HEK293 (cell line): ENCODE data around the gene MYH6.

Experiments used
- CTCF ChIA-PET: fragments of 350-600 bp; formaldehyde crosslinking; extraction: SDS; loops from one replicate; lab custom pipeline; 2021; ENCODE audit warnings: antibody characterized with exemption; lab: Yijun Ruan, JAX
- POLR2A ChIA-PET: fragments of 300-600 bp; formaldehyde crosslinking; extraction: SDS; loops from one replicate; lab custom pipeline; 2020; ENCODE audit warnings: antibody characterized with exemption, inconsistent platforms; lab: Yijun Ruan, JAX
- H3K27ac ChIP-seq: fragments of 200-500 bp; sonication (Bioruptor generic); 2 replicates; pipeline ENCODE4 v1.5.1; 2014; ENCODE audit warnings: low read depth, low read length, control low read depth, inconsistent platforms; ENCODE audit errors: extremely low read depth
- H3K36me3 ChIP-seq, 2 experiments: fragments of 200-500 bp in 1 of 2; sonication (Bioruptor generic) in 1 of 2; 1 replicate in 1 of 2; 2 replicates in 1 of 2; pipeline ENCODE4 v1.5.1; 2014 to 2017; ENCODE audit warnings: inconsistent platforms in 2 of 2, low read length in 2 of 2; ENCODE audit not compliant: control insufficient read depth in 2 of 2, insufficient read depth in 1 of 2
- H3K4me1 ChIP-seq: fragments of 200-500 bp; sonication (Bioruptor generic); 2 replicates; pipeline ENCODE4 v1.5.1; 2014; ENCODE audit warnings: mild to moderate bottlenecking, low read length, inconsistent platforms; ENCODE audit not compliant: control insufficient read depth, insufficient read depth
- H3K4me3 ChIP-seq: 2 replicates; pipeline ENCODE4 v1.5.1; 2011; ENCODE audit warnings: low read depth, mild to moderate bottlenecking, control low read depth, low read length, moderate library complexity
- H3K9me3 ChIP-seq: fragments of 200-500 bp; sonication (Bioruptor generic); 2 replicates; pipeline ENCODE4 v1.5.1; 2014; ENCODE audit warnings: low read depth, low read length, inconsistent platforms; ENCODE audit not compliant: control insufficient read depth, insufficient read depth
- PRDM1 ChIP-seq: fragments of 450-650 bp; formaldehyde crosslinking; IDR thresholded peaks from 2 replicates; pipeline ENCODE4; 2016; ENCODE audit warnings: missing biosample characterization, missing genetic modification characterization
- REST ChIP-seq: fragments of 450-650 bp; formaldehyde crosslinking; IDR thresholded peaks from 2 replicates; pipeline ENCODE4 v1.5.1; 2016; ENCODE audit warnings: missing biosample characterization, missing genetic modification characterization
- TSHZ1 ChIP-seq: fragments of 450-650 bp; formaldehyde crosslinking; IDR thresholded peaks from 2 replicates; pipeline ENCODE4 v1.5.1; 2016; ENCODE audit warnings: missing biosample characterization, missing genetic modification characterization, borderline replicate concordance
- ZBTB49 ChIP-seq: fragments of 450-650 bp; formaldehyde crosslinking; IDR thresholded peaks from 2 replicates; pipeline ENCODE4 v1.5.1; 2016; ENCODE audit warnings: missing biosample characterization, missing genetic modification characterization, low read depth
- ZFP3 ChIP-seq: fragments of 450-650 bp; formaldehyde crosslinking; IDR thresholded peaks from 2 replicates; pipeline ENCODE4 v1.5.1; 2016; ENCODE audit warnings: low read depth, missing biosample characterization, missing genetic modification characterization
- ZNF221 ChIP-seq: fragments of 450-650 bp; formaldehyde crosslinking; IDR thresholded peaks from 2 replicates; pipeline ENCODE4 v1.5.1; 2017; ENCODE audit warnings: missing biosample characterization, missing genetic modification characterization, borderline replicate concordance
- ZNF248 ChIP-seq: fragments of 450-650 bp; formaldehyde crosslinking; IDR thresholded peaks from 2 replicates; pipeline ENCODE4 v1.5.1; 2017; ENCODE audit warnings: missing biosample characterization, missing genetic modification characterization
- ZNF26 ChIP-seq: fragments of 450-650 bp; formaldehyde crosslinking; IDR thresholded peaks from 2 replicates; pipeline ENCODE4 v1.5.1; 2016; ENCODE audit warnings: missing biosample characterization, missing genetic modification characterization
- ZNF426 ChIP-seq: fragments of 450-650 bp; formaldehyde crosslinking; IDR thresholded peaks from 2 replicates; pipeline ENCODE4 v1.5.1; 2017; ENCODE audit warnings: missing biosample characterization, missing genetic modification characterization, mild to moderate bottlenecking, inconsistent platforms, moderate library complexity
- ZNF433 ChIP-seq: fragments of 450-650 bp; formaldehyde crosslinking; IDR thresholded peaks from 2 replicates; pipeline ENCODE4 v1.5.1; 2016; ENCODE audit warnings: missing biosample characterization, missing genetic modification characterization, low read depth
- ZNF518A ChIP-seq: fragments of 450-650 bp; formaldehyde crosslinking; conservative IDR thresholded peaks from 2 replicates; pipeline ENCODE4 v1.5.1; 2016; ENCODE audit warnings: low read depth, missing biosample characterization, missing genetic modification characterization
- ZNF571 ChIP-seq: fragments of 450-650 bp; formaldehyde crosslinking; IDR thresholded peaks from 2 replicates; pipeline ENCODE4 v1.5.0; 2017; ENCODE audit warnings: missing biosample characterization, missing genetic modification characterization
- ZNF596 ChIP-seq: fragments of 450-650 bp; IDR thresholded peaks from 2 replicates; pipeline ENCODE4 v1.5.0; 2018; ENCODE audit warnings: missing biosample characterization, mild to moderate bottlenecking, missing genetic modification characterization, moderate library complexity
- ZNF610 ChIP-seq: fragments of 450-650 bp; formaldehyde crosslinking; IDR thresholded peaks from 2 replicates; pipeline ENCODE4 v1.5.1; 2016; ENCODE audit warnings: missing biosample characterization, missing genetic modification characterization, borderline replicate concordance
- ZNF626 ChIP-seq: fragments of 450-650 bp; sonication (Bioruptor Pico); formaldehyde crosslinking; IDR thresholded peaks from 2 replicates; pipeline ENCODE4 v1.5.1; 2018; ENCODE audit warnings: missing biosample characterization, missing genetic modification characterization, inconsistent platforms
- ZNF701 ChIP-seq: fragments of 450-650 bp; formaldehyde crosslinking; IDR thresholded peaks from 2 replicates; pipeline ENCODE4 v1.5.1; 2016; ENCODE audit warnings: missing biosample characterization, missing genetic modification characterization
- ZNF707 ChIP-seq: fragments of 450-650 bp; formaldehyde crosslinking; IDR thresholded peaks from 2 replicates; pipeline ENCODE4 v1.5.1; 2016; ENCODE audit warnings: missing biosample characterization, missing genetic modification characterization
- ZNF776 ChIP-seq: fragments of 450-650 bp; formaldehyde crosslinking; IDR thresholded peaks from 2 replicates; pipeline ENCODE4 v1.5.0; 2017; ENCODE audit warnings: missing biosample characterization, missing genetic modification characterization, borderline replicate concordance

MYH6 gene

GRCh38 chr14:23405096-23405495 is 3.0 kb downstream of the MYH6 start (continued):
- TF ChIP-seq ZNF221 (tag by site-specific recombination) (no peak), ZNF26 (no peak)

- CTCF ChIA-PET: no interaction called here
- POLR2A ChIA-PET: no interaction called here
- no peak overlapping the region for H3K27ac ChIP-seq
- no peak for TF ChIP-seq ZBTB49
- no peak for TF ChIP-seq ZNF518A (tag by site-specific recombination)
- no peak for TF ChIP-seq ZNF610
- no peak for TF ChIP-seq ZNF626 (tag by site-specific recombination)
- TF ChIP-seq ZFP3 (tag by site-specific recombination): no peak
- no peak for TF ChIP-seq REST (tag by site-specific recombination)
- no peak for TF ChIP-seq ZNF571
- no peak for TF ChIP-seq ZNF707 (tag by site-specific recombination)
- TF ChIP-seq ZNF596 (tag by site-specific recombination): no peak
- no peak for TF ChIP-seq ZNF426 (tag by site-specific recombination)
- TF ChIP-seq ZNF433 (tag by site-specific recombination): no peak
- TF ChIP-seq TSHZ1: no peak
- TF ChIP-seq ZNF776 (tag by site-specific recombination): no peak
- TF ChIP-seq ZNF701: no peak
- no peak for TF ChIP-seq ZNF248 (tag by site-specific recombination)
- TF ChIP-seq PRDM1: no peak
- TF ChIP-seq, all 188 proteins: peak for 0
- Histone ChIP-seq H3K4me3 (no peak overlapping the region), H3K4me1 (no peaks in the 10 kb centered on the region), H3K36me3 (no peaks in the 10 kb centered on the region), H3K9me3 (no peaks in the 10 kb centered on the region)
These were observed 3.7 kb downstream of the MYH6 start for GRCh38 chr14:23404331-23404900.
